Mesothelial cell of epicardium (in vitro differentiated cells): ENCODE results near the gene SETD2. TPM values are rescaled to one million over a fixed set of nuclear protein-coding genes. Genes with fewer than 3 reads are reported as not detected.
"Not testable (repeated sequence)": the region's sequence is repeated elsewhere in the genome, so short reads cannot be mapped to it uniquely, and the experiment has no call there.

Experiments used
- DNase-seq, 2 experiments: peaks; one replicate each; pipeline ENCODE4 v3.0.0; 2021; ENCODE audit warnings: low spot score in 2 of 2; ENCODE audit not compliant: unreplicated experiment in 2 of 2
- H3K27ac Mint-ChIP-seq: 2 replicates; pipeline ENCODE4 v1.8.0; 2021; ENCODE audit warnings: mixed read lengths
- H3K27me3 Mint-ChIP-seq: 2 replicates; pipeline ENCODE4 v1.8.0; 2021; ENCODE audit warnings: low read depth, mixed read lengths
- H3K36me3 Mint-ChIP-seq: 2 replicates; pipeline ENCODE4 v1.8.0; 2021; ENCODE audit warnings: mixed read lengths
- H3K4me1 Mint-ChIP-seq: 2 replicates; pipeline ENCODE4 v1.8.0; 2021; ENCODE audit warnings: mixed read lengths
- H3K4me3 Mint-ChIP-seq: 2 replicates; pipeline ENCODE4 v1.8.0; 2021; ENCODE audit warnings: mild to moderate bottlenecking, moderate library complexity, mixed read lengths
- H3K9me3 Mint-ChIP-seq: 2 replicates; pipeline ENCODE4 v1.8.0; 2021; ENCODE audit warnings: mixed read lengths
- total RNA-seq: library from RNA; stranded (reverse); gene quantifications from 3 replicates; pipeline ENCODE4 v1.2.1, GENCODE V29; 2021
- TF ChIP-seq, protein P1 (sequence below): fragments of 200-600 bp; sonication (generic); IDR thresholded peaks from one replicate; pipeline ENCODE4 v1.5.0; 2021; ENCODE audit warnings: antibody characterized with exemption; ENCODE audit not compliant: unreplicated experiment

Gene SETD2
- total RNA-seq, 1 donor from 2014 or later, result 73.1 TPM

DNA sequence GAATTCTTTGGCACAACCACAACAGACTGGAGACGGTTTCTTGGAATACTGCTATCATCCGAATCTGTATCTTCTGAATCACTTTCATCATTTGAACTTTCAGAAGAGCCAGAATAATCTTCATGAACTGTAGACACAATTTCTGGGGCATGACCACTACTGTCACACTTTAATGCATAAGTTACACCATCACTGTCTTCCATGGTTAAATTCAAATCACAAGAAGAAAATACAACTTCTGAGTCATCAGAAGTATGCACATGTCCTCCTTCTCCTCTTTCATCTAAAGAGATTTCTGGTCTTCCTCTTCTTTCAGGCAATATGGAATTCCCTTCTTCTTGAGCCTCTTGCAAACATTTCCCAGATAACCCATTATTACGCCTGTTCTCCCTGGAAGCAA is 42.5 kb downstream of the SETD2 start:
- DNase-seq, result no peak
- no peaks in the 10 kb centered on the region for H3K9me3 Mint-ChIP-seq
- TF ChIP-seq, protein P1, sequence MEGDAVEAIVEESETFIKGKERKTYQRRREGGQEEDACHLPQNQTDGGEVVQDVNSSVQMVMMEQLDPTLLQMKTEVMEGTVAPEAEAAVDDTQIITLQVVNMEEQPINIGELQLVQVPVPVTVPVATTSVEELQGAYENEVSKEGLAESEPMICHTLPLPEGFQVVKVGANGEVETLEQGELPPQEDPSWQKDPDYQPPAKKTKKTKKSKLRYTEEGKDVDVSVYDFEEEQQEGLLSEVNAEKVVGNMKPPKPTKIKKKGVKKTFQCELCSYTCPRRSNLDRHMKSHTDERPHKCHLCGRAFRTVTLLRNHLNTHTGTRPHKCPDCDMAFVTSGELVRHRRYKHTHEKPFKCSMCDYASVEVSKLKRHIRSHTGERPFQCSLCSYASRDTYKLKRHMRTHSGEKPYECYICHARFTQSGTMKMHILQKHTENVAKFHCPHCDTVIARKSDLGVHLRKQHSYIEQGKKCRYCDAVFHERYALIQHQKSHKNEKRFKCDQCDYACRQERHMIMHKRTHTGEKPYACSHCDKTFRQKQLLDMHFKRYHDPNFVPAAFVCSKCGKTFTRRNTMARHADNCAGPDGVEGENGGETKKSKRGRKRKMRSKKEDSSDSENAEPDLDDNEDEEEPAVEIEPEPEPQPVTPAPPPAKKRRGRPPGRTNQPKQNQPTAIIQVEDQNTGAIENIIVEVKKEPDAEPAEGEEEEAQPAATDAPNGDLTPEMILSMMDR, result no peak
- H3K36me3 Mint-ChIP-seq, result peaks cover 60% of the 10 kb centered on the region
- no peak overlapping the region for H3K27ac Mint-ChIP-seq
- H3K27me3 Mint-ChIP-seq, result no peaks in the 10 kb centered on the region
- peaks cover 3% of the 10 kb centered on the region for H3K4me1 Mint-ChIP-seq
- H3K4me3 Mint-ChIP-seq, result no peak overlapping the region

DNA sequence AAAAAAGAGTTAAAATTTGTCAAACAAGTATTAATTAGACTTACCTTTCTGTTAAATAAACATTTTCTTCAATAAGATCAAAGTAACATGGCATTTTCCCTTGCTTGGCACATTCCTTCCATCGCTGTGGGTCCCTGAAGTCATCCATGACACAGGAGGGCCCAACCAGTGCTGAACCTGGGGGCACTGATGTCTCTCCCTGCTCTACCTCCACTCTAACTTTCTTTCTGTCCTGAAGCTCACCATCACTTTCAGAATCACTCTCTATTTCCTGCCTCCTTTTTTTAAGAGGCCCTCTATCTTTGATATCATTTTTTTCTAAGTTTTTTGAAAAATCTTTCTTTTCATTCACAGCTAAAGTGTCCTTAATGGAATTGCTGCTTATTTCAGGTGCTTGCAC is 43.8 kb downstream of the SETD2 start:
- no peak overlapping the region for H3K27ac Mint-ChIP-seq
- TF ChIP-seq, protein P1, result no peak
- peaks cover 3% of the 10 kb centered on the region for H3K4me1 Mint-ChIP-seq
- H3K36me3 Mint-ChIP-seq, result peaks cover 54% of the 10 kb centered on the region
- no peak for DNase-seq
- no peaks in the 10 kb centered on the region for H3K9me3 Mint-ChIP-seq
- H3K4me3 Mint-ChIP-seq, result no peak overlapping the region
- no peaks in the 10 kb centered on the region for H3K27me3 Mint-ChIP-seq

DNA sequence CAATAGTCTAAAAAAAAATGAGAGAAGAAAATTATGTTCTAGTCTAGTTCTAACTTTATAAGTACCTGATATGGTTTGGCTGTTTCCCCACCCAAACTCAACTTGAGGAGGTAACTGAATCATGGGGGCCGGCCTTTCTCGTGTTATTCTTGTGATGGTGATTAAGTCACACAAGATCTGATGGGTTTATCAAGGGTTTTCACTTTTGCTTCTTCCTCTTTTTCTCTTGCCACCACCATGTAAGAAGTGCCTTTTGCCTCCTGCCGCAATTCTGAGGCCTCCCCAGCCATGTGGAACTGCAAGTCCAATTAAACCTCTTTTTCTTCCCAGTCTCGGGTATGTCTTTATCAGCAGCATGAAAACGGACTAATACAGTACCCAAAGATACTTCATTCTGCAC is 44.5 kb downstream of the SETD2 start:
- H3K36me3 Mint-ChIP-seq, result peaks cover 52% of the 10 kb centered on the region
- not testable (repeated sequence) for H3K27ac Mint-ChIP-seq, H3K9me3 Mint-ChIP-seq, H3K4me3 Mint-ChIP-seq, DNase-seq, H3K27me3 Mint-ChIP-seq, H3K4me1 Mint-ChIP-seq

DNA sequence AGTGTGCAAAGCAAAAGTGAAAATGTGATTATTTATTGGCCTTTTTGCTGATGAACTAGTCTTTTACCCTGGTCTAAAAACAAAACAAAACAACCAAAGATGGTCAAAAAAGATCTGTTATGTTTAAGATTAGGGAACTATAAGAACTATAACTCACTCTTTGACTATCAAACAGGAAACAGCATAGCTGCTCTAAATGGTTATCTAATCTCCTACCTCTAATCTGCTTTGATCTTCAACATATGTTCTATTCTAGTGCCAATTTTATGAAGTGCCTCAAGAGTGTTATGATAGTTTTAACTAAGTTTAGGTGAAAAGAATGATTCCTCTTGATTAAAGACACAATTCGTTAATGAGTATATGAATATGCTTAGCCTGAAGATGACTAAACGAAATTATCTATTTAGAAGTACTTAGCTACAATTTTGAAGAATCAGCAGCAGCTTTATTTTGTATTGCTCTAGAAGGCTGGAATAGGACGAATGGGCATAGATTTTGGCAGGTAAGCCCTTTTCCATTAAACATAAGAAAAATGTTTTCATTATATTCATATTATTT is 46.0 kb downstream of the SETD2 start:
- Mint-ChIP-seq H3K36me3 (peaks cover 51% of the 10 kb centered on the region), H3K27ac (no peak overlapping the region), H3K9me3 (no peaks in the 10 kb centered on the region), H3K4me1 (peaks cover 3% of the 10 kb centered on the region), H3K4me3 (no peak overlapping the region), H3K27me3 (no peaks in the 10 kb centered on the region)
- TF ChIP-seq, protein P1, result no peak
- DNase-seq, result no peak

DNA sequence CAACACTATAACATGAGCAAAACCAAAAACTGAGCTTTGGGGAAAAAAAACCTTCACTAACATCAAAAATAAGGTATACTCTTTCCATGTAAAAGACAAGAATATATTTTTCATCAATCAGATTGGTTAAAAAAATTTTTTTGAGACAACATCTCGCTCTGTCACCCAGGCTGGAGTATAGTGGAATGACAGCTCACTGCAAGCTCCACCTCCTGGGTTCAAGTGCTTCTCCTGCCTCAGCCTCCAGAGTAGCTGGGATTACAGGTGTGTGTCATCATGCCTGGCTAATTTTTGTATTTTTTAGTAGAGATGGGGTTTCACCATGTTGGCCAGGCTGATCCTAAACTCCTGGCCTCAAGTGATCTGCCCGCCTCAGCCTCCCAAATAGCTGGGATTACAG is 48.4 kb downstream of the SETD2 start:
- H3K27ac Mint-ChIP-seq, H3K27me3 Mint-ChIP-seq, H3K9me3 Mint-ChIP-seq, DNase-seq, H3K4me1 Mint-ChIP-seq, H3K4me3 Mint-ChIP-seq: not testable (repeated sequence)
- peaks cover 34% of the 10 kb centered on the region for H3K36me3 Mint-ChIP-seq

DNA sequence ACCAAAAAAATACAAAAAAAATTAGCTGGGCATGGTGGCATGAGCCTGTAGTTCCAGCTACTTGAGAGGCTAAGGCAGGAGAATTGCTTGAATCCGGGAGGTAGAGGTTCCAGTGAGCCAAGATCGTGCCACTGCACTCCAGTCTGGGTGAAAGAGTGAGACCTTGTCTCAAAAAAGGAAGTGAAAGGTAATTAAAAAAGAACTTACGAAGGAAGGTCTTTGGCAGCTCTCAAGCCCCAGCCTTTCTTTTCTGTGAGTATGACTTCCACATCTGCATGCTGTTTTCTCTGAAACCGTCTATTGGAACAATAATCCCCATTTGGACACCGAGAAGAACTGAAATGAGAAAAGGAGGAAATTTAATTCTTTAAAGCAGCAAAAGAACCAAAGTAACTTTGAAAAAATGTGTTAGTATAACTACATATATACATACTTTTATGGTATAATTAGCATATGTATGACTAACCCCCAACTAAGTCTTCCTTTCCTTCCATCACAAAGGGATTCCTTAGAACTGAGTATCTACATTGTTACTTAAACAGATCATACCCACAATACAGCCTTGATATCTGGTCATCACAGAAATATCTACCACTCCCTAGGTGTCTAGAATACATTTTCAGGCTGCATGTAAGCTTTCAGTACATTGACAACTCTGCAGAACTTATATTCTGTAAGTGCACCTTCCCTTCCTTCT is 50.1 kb downstream of the SETD2 start:
- Mint-ChIP-seq H3K4me3 (no peak overlapping the region), H3K9me3 (no peaks in the 10 kb centered on the region), H3K4me1 (peaks cover 7% of the 10 kb centered on the region), H3K36me3 (peaks cover 30% of the 10 kb centered on the region), H3K27ac (no peak overlapping the region), H3K27me3 (no peaks in the 10 kb centered on the region)
- TF ChIP-seq, protein P1, result no peak
- DNase-seq, result no peak
